Sigmoid colon (tissue), 7 donors: Measurements from ENCODE around the gene SCAF1. TPM values are rescaled to one million over a fixed set of nuclear protein-coding genes. Genes with fewer than 3 reads are reported as not detected.

Source experiments
- DNase-seq: peaks from one replicate; pipeline ENCODE4 v3.0.0-alpha.2; 2019
- H3K27ac ChIP-seq, 4 donors: fragments of 200-600 bp; sonication (generic); one replicate each; pipeline ENCODE4 v1.5.1; 2016 to 2019; ENCODE audit warnings: mild to moderate bottlenecking in 1 of 4
- H3K27me3 ChIP-seq, 3 donors: fragments of 200-600 bp; sonication (generic); one replicate each; pipeline ENCODE4 v1.5.1; 2019; ENCODE audit warnings: mild to moderate bottlenecking in 1 of 3
- H3K36me3 ChIP-seq, 4 donors: fragments of 200-600 bp; sonication (generic); one replicate each; pipeline ENCODE4 v1.5.1; 2016 to 2019
- H3K4me1 ChIP-seq, 4 donors: fragments of 200-600 bp; sonication (generic); one replicate each; pipeline ENCODE4 v1.5.1; 2017 to 2019
- H3K4me3 ChIP-seq, 4 donors: fragments of 200-600 bp; sonication (generic); one replicate each; pipeline ENCODE4 v1.5.1; 2017 to 2019; ENCODE audit warnings: mild to moderate bottlenecking in 2 of 4, moderate library complexity in 1 of 4
- H3K9me3 ChIP-seq, 4 donors: fragments of 200-600 bp in 3 of 4; sonication (generic) in 3 of 4; one replicate each; pipeline versions ENCODE4 v1.5.1 to v1.6.1; 2013 to 2019
- CTCF ChIP-seq, 4 experiments: fragments of 450-650 bp in 3 of 4; fragments of 200-600 bp in 1 of 4; IDR thresholded peaks; one replicate each; pipeline ENCODE4 v1.5.1; 2016 to 2019; ENCODE audit warnings: antibody characterized with exemption in 4 of 4, mild to moderate bottlenecking in 3 of 4, moderate library complexity in 2 of 4
- EP300 ChIP-seq, 4 donors: sonication (generic); formaldehyde crosslinking; IDR thresholded peaks; one replicate each; pipeline ENCODE4 v1.6.1; 2017; ENCODE audit warnings: antibody characterized with exemption in 4 of 4
- POLR2A ChIP-seq, 2 donors: fragments of 450-650 bp; IDR thresholded peaks; one replicate each; pipeline ENCODE4 v1.6.1; 2016; ENCODE audit warnings: antibody characterized with exemption in 2 of 2, mild to moderate bottlenecking in 2 of 2, moderate library complexity in 2 of 2
- POLR2AphosphoS5 ChIP-seq, 4 donors: sonication (generic); formaldehyde crosslinking; IDR thresholded peaks; one replicate each; pipeline ENCODE4 v1.6.1; 2017; ENCODE audit warnings: antibody characterized with exemption in 4 of 4
- WGBS, 2 donors: extraction: QIAGEN DNeasy Blood & Tissue Kit; methylation state at CpG; one replicate each; pipeline ENCODE4 v1.1.7; 2013; 5-methylcytosine and 5-hydroxymethylcytosine counted together
- intact Hi-C: fragments of 100-400 bp; cut with DNase I; formaldehyde crosslinking; loops from one replicate; pipeline ENCODE4 v1.15.1; 2023
- polyA plus RNA-seq, 3 donors: library from polyadenylated mRNA; stranded (reverse); fragments of 200-250 nt; gene quantifications; one replicate each; pipeline ENCODE4 v1.2.3, GENCODE V29; 2013
- total RNA-seq, 4 donors: library from RNA; depleted of rRNA; stranded (reverse); fragments of >200 nt; gene quantifications; one replicate each; pipeline ENCODE4 v1.1.0, GENCODE V29; 2016
- donor health status: healthy with polysubstance abuse.
- donor health status: Bipolar disorder and iron deficiency.
- donor health status: healthy.

SCAF1 gene
- total and polyA plus RNA-seq, 7 donors: 9.0 to 30.8 (median 13.3) TPM

- intact Hi-C loops: no loop called here
- no peaks in the 10 kb centered on the region for H3K9me3 ChIP-seq
- peaks cover 58 to 100% (median 86%) of the 10 kb centered on the region in 4 donors for H3K36me3 ChIP-seq
- TF ChIP-seq POLR2A (IDR thresholded peaks at IDR 0.05) (no peak), POLR2AphosphoS5 (IDR thresholded peaks at IDR 0.05) (no peak)
- H3K4me3 ChIP-seq: no peak overlapping the region
- no peak overlapping the region for H3K27ac ChIP-seq
- no peaks in the 10 kb centered on the region for H3K27me3 ChIP-seq
- no peak for DNase-seq
- WGBS, 2 donors: 89% methylated on average over 15 of the region's 15 CpGs
- no peaks in the 10 kb centered on the region for H3K4me1 ChIP-seq
Observed at GRCh38 chr19:49658139-49658517, 16.1 kb downstream of the SCAF1 start.

GRCh38 chr19:49658566-49659442 is 16.8 kb downstream of the SCAF1 start:
- Histone ChIP-seq H3K9me3 (no peaks in the 10 kb centered on the region), H3K4me1 (peaks cover 0 to 6% (median 4%) of the 10 kb centered on the region in 4 donors), H3K36me3 (peaks cover 51 to 93% (median 79%) of the 10 kb centered on the region in 4 donors), H3K27me3 (no peaks in the 10 kb centered on the region), H3K4me3 (no peak overlapping the region), H3K27ac (no peak overlapping the region)
- no peak for DNase-seq
- 89 to 94% methylated on average over 12 of the region's 12 CpGs for WGBS, 2 donors
- TF ChIP-seq CTCF (IDR thresholded peaks at IDR 0.05) (no peak), POLR2AphosphoS5 (IDR thresholded peaks at IDR 0.05) (no peak), POLR2A (IDR thresholded peaks at IDR 0.05) (no peak), EP300 (IDR thresholded peaks at IDR 0.05) (no peak)
- intact Hi-C loops: no loop called here

- no peak overlapping the region for H3K27ac ChIP-seq
- no peaks in the 10 kb centered on the region for H3K27me3 ChIP-seq
- no peaks in the 10 kb centered on the region for H3K9me3 ChIP-seq
- 92 to 93% methylated on average over 15 of the region's 15 CpGs for WGBS, 2 donors
- intact Hi-C loops: no loop called here
- peaks cover 37 to 77% (median 63%) of the 10 kb centered on the region in 4 donors for H3K36me3 ChIP-seq
- no peak overlapping the region for H3K4me3 ChIP-seq
- H3K4me1 ChIP-seq: peaks cover 0 to 21% (median 11%) of the 10 kb centered on the region in 4 donors
- TF ChIP-seq POLR2A (IDR thresholded peaks at IDR 0.05) (no peak), POLR2AphosphoS5 (IDR thresholded peaks at IDR 0.05) (no peak), CTCF (IDR thresholded peaks at IDR 0.05) (no peak), EP300 (IDR thresholded peaks at IDR 0.05) (no peak)
- no peak for DNase-seq
Observed at GRCh38 chr19:49660338-49660961, 18.4 kb downstream of the SCAF1 start.

GRCh38 chr19:49662011-49662410 is 20.0 kb downstream of the SCAF1 start:
- WGBS, 2 donors: 96% methylated on average over 16 of the region's 16 CpGs

More at GRCh38 chr19:49662011-49662410, 20.0 kb downstream of the SCAF1 start:
- no peak for TF ChIP-seq EP300 (IDR thresholded peaks at IDR 0.05)
- no peak for TF ChIP-seq POLR2AphosphoS5 (IDR thresholded peaks at IDR 0.05)
- TF ChIP-seq POLR2A (IDR thresholded peaks at IDR 0.05): no peak
- TF ChIP-seq CTCF (IDR thresholded peaks at IDR 0.05): no peak
- H3K4me1 ChIP-seq: peaks cover 0 to 33% (median 22%) of the 10 kb centered on the region in 4 donors
- DNase-seq: no peak
- H3K27me3 ChIP-seq: no peaks in the 10 kb centered on the region
- H3K4me3 ChIP-seq: no peak overlapping the region
- no peaks in the 10 kb centered on the region for H3K9me3 ChIP-seq
- H3K27ac ChIP-seq: no peak overlapping the region
- intact Hi-C loops: no loop called here
- peaks cover 27 to 61% (median 47%) of the 10 kb centered on the region in 4 donors for H3K36me3 ChIP-seq
